OCI-LY7 (cell line): Measurements from ENCODE around the gene EIF4E3.

Experiments
- CTCF ChIP-seq: fragments of 200-600 bp; sonication (generic); conservative IDR thresholded peaks from 2 replicates; pipeline ENCODE4 v1.5.1; 2014; ENCODE audit warnings: mild to moderate bottlenecking, antibody characterized with exemption, low read length, moderate library complexity, mixed read lengths
- EZH2phosphoT487 ChIP-seq: fragments of 200-600 bp; sonication (generic); IDR thresholded peaks from 2 replicates; pipeline ENCODE4 v1.6.1; 2018; ENCODE audit warnings: low read depth, borderline replicate concordance, mild to moderate bottlenecking, mixed run types, antibody characterized with exemption, low read length, moderate library complexity, mixed read lengths

DNA sequence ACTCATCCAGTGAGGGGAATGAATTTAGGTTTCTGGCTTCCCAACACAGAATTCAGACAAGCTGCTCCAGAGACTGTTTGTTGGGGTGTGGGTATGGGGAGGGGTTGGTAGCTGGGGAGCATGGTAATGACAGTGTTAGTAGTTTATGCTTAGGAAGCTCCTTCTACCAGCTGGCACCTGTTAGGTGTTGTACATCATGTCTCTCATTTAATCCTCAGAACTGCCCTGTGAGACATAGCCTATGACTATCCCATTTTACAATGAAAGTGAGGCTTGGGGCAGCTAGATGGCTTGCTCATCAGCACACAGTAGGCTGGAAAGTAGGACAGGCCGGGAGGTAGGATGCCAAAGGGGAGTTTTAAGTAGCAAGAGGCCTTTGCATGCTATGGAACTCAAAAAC lies 2.5 kb downstream of the EIF4E3 start:
- TF ChIP-seq CTCF (no peak), EZH2phosphoT487 (no peak)
